GM21825 (cell line): Measurements from ENCODE around the gene REEP5.
A peak's percentile ranks its signal among the peaks of the same experiment; 100 is the strongest.
"Not testable (repeated sequence)": the region's sequence is repeated elsewhere in the genome, so short reads cannot be mapped to it uniquely, and the experiment has no call there.

Experiments used
- ATAC-seq: cut with Tn5 transposase; IDR thresholded peaks from one replicate; pipeline ENCODE4 v1.9.1; 2021; ENCODE audit warnings: mild to moderate bottlenecking, moderate library complexity; ENCODE audit not compliant: unreplicated experiment

REEP5 gene

DNA sequence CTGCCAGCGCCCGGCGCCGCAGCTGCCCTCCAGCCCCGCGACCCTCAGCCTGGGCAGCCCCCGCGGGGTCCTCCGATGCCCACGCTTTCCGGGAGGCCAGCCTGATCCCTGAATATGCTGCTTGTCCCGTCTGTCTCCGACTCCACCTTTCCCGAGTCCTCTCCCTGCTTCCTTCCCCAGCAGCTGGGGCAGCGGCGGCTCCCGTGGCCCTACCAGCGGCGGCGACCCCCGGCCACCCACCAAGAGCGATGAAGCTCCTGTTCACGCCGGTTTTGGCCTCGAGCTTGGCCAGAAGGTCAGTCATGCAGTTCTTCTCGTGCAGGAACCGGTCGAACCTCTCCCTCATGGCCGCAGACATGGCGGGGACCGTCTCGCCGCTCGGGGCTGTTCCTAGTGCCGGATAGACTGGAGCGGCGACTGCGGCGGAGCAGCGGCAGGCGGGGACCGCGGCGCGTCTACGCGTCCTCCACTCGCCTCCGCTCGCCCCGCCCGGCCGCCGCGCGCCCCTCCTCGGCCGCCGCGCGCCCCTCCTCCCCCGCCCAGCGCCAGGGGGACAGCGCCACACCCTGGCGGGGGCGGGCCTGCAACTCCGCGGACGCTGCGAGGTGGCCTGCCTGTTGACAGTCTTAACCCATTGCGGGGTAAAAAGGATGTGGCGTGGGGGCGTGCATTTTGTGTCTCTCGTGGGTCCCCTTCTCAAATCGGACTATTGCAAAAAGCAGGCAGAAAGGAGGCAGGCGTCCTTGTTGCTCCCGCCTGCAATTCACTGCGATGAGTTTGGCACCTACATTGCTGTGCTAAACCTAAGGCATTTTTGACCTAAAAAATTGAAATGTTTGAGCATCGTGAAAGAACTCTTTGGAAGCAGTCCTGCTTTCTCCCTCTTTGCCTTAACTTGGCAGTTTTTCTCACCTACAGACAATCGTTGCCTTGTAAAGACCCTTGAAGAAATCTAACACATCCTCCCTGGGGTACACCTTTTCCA, at the start of gene REEP5:
TSS of gene REEP5 (minus strand) at position 395 of the 985 bp plus-strand sequence. CDS start at position 358, 37 bp downstream.
- peak; percentile 57 for ATAC-seq

DNA sequence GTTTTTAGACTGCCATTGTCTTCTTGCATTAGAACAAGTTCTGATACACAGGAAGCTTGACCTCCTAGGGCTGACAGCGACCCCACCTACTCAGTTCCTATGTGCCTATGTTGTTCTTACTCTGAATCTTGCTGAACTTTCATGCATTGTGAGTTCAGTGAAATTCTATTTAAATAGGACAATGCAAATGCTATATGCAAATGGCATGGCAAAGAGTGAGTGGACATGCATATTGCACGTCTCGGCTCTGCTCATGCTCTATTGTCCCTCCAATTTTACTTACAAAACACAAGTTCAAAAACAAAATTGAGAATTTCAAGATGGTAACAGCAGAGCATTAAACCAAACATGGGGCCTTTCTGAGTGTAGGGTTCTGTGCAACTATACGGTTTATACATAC, 49.2 kb upstream of the REEP5 start:
- ATAC-seq, result no peak

- ATAC-seq, result no peak
These were observed 46.5 kb upstream of the REEP5 start for GRCh38 chr5:112968411-112969106.

DNA sequence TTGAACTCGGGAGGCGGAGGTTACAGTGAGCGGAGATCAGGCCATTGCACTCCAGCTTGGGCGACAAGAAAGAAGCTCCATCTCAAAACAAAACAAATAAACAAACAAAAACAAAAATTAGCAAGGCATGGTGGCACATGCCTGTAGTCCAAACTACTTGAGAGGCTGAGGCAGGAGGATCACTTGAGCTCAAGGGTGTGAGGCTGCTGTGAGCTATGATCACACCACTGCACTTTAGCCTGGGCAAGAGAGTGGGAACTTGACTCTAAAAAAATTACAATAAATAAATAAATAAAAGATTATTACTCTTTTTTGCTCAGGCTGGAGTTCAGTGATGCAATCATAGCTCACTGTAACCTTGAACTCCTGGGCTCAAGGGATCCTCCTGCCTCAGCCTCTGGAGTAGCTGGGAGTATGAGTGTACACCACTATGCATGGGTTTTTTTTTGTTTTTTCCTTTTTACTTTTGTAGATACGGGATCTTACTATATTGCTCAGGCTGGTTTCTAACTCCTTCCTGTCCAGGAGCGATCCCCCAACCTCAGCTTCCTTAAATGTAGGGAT, 45.6 kb upstream of the REEP5 start:
- no peak for ATAC-seq

GRCh38 chr5:112965733-112966306, 43.8 kb upstream of the REEP5 start:
- no peak for ATAC-seq

- not testable (repeated sequence) for ATAC-seq
These were observed 41.3 kb upstream of the REEP5 start for GRCh38 chr5:112963374-112963733.

GRCh38 chr5:112960863-112961504, 39.0 kb upstream of the REEP5 start:
- ATAC-seq, result no peak

GRCh38 chr5:112960315-112960714, 38.3 kb upstream of the REEP5 start:
- no peak for ATAC-seq

GRCh38 chr5:112959872-112960271, 37.8 kb upstream of the REEP5 start:
- not testable (repeated sequence) for ATAC-seq

DNA sequence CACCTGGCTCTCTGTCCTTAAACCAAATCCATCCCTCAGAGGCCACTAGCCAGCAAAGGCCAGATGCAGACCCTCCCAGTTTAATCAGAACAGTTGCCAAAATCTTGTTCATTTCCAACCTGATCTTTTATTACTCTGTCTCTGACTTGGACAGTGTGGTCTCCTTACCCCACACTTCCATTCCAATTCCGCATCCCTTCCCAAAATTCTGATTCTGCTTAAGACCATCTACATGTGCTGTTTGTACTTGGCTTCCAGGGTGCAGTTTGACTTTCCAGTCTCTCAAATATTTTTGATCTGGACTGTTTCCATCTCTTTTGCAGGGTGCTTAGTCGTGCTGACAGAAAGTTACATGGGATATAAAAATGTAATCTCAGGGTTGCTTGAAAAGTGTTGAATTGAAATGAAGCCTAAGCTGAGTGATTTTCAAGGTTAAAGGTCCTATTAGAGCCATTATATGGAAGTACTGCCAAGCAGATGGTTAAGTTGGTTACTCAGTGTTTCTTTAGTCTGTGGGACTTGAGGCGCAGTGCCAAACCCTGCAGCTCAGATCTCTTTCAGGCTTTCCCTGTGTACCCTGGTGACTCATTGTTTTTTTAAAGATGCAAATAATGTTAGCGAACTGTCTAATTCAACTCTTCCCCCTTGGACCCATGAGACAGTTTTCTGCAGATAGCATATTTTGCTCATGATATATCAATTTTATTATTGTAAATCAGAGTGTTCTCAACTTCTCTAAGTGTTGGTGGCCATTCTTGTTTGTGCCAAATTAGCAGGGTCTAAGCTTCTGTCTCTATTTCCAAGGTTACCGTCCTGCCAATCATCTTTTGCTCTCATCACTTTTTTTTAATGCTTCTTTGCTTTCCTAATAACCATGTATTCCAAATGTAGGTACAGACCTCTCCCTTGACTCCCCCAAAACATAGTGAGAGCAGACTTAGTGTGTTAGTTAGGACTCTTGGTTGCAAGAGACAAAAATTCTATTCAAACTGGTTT, 36.4 kb upstream of the REEP5 start:
- peak; percentile 88 for ATAC-seq

GRCh38 chr5:112957036-112957808, 35.2 kb upstream of the REEP5 start:
- no peak for ATAC-seq

DNA sequence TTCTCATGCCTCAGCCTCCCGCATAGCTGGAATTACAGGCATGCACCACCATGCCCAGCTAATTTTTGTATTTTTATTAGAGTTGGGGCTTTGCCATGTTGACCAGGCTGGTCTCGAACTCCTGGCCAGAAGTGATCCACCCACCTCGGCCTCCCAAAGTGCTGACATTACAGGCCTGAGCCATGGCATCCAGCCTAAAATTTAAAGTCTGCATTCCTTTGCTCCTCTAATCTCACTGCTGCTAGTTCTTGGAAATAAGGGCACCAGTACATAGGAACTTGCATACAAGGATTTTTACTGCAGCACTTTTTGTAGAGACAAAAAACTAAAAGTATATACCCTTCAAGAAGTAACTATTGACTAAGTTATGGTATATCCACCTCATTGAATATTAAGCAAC, 34.6 kb upstream of the REEP5 start:
- no peak for ATAC-seq

DNA sequence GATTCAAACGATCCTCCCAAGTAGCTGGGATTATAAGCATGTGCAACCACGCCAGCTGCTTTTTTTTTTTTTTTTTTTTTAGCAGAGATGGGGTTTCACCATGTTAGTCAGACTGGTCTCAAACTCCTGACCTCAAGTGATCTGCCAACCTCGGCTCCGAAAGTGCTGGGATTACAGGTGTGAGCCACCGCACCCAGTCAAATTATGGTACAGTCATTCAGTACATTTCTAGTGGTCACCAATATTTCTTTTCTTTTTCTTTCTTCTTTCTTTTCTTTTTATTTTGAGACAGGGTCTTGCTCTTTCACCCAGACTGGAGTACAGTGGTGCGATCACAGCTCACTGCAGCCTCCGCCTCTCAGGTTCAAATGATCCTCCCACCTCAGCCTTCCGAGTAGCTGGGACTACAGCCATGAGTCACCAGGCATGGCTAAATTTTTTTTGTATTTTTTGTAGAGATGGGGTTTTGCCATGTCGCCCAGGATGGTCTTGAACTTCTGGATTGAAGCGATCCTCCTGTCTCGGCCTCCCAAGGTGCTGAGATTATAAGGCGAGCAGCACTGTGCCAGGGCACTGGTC, 29.2 kb upstream of the REEP5 start:
- peak; percentile 81 for ATAC-seq

- no peak for ATAC-seq
These were observed 26.4 kb upstream of the REEP5 start for GRCh38 chr5:112948458-112948857.

DNA sequence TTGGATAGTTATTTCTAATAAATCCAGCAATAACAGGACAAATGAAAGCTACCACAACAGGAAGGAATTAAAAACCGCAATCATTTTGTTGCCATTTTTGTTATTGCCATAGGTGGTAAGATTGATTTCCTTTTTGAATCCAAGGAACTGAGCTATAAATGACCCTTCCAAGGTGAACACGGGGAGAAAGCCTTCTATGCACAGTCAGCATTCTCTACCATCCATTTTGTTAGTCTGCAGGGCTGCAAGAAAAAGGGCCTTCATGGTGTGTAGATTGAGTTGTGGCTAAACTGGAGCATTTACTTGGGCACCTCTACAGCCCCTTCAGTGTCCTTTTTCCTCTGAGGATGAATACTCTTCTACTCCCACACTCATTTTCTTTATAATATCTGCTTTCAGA, 18.6 kb upstream of the REEP5 start:
- ATAC-seq, result no peak

DNA sequence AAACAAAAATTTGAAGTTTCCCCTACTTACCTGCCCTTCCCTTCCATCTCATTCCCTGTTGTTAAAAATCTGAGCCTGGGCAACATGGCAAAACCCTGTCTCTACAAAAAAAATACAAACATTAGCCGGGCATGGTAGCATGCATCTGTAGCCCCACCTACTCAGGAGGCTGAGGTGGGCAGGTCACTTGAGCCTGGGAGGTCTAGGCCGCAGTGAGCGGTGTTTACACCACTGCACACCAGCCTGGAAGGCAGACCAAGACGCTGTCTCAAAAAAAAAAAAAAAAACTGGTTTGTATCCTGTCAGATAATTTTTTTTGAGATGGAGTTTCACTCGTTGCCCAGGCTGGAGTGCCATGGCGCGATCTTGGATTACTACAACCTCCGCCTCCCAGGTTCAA, 16.3 kb upstream of the REEP5 start:
- no peak for ATAC-seq

DNA sequence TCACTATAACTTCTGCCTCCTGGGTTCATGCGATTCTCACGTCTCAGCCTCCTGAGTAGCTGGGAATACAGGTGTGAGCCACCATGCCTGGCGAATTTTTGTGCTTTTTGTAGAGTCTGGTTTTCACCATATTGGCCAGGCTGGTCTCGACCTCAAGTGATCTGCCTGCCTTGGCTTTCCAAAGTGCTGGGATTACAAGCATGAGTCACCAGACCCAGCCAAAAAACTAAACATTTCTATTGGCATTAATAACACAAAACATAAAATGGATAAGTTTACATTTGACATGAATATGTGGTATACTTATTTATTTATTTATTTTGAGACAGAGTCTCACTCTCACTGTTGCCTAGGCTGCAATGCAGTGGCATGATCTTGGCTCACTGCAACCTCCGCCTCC, 13.6 kb upstream of the REEP5 start:
- no peak for ATAC-seq

- ATAC-seq, result no peak
These were observed 12.3 kb upstream of the REEP5 start for GRCh38 chr5:112934366-112934663.
